Ureter (tissue), 1 donor: ENCODE data around the gene PLEKHA3. TPM values are rescaled to one million over a fixed set of nuclear protein-coding genes. Genes with fewer than 3 reads are reported as not detected.
"Not testable (repeated sequence)": the region's sequence is repeated elsewhere in the genome, so short reads cannot be mapped to it uniquely, and the experiment has no call there.

ENCODE experiments used
- DNase-seq: peaks from one replicate; pipeline ENCODE4 v3.0.0-alpha.2; 2020; ENCODE audit warnings: low spot score
- total RNA-seq: library from RNA; stranded (reverse); gene quantifications from one replicate; pipeline ENCODE4 v1.2.4, GENCODE V29; 2023
- donor health status: DM: yes; HTN: yes; CAD: no.

Gene PLEKHA3
- total RNA-seq, 1 donor from 2014 or later: 38.6 TPM

DNA sequence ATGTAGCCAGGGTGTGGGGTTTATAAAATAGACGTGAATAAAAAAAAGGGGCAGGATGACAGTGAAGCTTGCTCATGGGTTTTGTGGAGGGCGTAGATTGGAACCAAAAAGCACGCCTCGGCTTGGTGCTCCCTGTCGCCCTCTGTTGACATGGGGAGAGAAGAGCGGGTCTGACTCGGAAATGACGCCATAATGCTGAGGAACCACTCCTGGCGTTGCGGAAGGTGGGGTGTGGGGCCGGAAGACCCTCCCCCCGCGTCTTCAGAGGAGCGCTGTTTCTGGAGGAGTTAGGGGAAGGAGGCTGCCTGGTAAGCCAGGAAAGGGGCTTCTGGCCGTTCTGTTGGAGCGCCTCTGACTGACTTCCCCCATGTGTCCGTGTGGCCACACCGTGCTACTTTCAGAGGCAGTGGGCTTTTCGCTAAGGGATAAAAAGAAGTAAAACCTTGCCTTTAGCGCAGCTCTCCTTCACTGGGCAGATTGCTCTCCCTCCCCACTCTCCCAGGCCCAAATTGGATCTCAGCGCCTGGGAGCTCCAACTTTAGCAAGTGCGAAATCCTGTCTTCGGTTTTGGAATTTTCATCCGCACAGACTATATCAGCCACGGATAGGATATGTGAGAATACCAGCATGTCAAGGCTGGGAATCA is 42.8 kb downstream of the PLEKHA3 start:
- peak; percentile 90 for DNase-seq

DNA sequence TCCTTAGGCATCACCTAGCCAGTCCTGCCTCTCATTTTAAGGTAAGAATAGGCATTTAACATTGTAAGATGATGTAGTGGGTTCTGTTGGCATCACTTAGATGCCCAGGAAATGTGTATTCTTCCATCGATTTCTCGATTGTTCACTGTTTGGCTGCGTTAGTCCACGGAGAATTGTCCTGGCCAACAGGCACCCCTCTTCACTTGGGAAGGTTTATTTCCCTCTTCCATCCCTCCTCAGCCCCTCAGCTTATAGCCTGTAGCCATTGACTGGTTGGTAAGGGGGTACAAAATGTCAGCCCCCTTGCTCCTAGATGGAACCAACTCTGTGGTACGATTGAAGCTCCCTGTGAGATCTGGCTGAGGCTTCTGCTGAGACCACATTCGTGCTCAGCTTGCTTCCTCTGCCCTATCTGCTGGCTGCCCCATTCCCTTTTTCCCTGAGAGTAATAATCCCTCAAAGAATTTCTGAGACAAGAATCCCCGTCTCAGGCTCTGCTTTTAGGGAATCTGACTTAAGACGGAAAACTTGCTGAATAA is 43.4 kb downstream of the PLEKHA3 start:
- DNase-seq: no peak

GRCh38 chr2:178525010-178525409 is 44.8 kb downstream of the PLEKHA3 start:
- not testable (repeated sequence) for DNase-seq

GRCh38 chr2:178525460-178525859 is 45.2 kb downstream of the PLEKHA3 start:
- not testable (repeated sequence) for DNase-seq

DNA sequence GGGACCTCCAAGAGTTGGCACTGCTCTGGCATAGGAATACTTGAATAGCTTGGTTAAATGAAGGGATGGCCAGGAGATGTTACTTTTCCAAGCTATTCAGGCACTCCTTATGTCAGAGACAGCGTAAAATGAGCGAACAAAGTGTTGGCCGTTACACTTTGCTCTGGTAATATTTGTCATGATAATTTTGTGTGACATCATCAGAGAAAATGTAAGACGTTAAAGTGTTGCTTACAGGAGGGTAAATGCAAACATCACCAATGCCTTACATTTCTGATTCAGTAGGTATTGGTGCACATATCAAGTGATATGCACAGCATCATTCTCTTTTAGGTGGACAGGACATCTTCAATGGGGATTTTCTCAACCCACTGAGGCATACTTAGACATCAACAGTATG is 46.0 kb downstream of the PLEKHA3 start:
- DNase-seq: no peak

DNA sequence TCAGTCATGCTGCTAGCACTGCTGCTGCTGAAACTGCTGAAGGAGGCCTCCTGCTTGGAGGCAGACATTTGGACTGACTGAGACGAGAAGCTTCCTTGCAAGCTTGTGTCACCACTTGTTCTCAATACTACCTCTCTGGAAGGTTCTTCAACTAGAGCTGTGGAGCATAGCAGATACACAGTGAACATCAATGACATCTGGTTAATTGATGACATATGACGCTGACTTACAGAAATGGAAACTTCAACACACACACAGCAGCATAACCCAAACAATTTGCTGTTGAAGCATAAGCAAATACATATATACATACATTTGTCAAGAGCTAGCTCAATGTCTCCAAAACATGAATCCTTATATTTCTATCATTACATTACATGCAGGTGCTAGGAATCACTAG is 47.3 kb downstream of the PLEKHA3 start:
- no peak for DNase-seq

GRCh38 chr2:178528647-178529046 is 48.4 kb downstream of the PLEKHA3 start:
- DNase-seq: no peak

DNA sequence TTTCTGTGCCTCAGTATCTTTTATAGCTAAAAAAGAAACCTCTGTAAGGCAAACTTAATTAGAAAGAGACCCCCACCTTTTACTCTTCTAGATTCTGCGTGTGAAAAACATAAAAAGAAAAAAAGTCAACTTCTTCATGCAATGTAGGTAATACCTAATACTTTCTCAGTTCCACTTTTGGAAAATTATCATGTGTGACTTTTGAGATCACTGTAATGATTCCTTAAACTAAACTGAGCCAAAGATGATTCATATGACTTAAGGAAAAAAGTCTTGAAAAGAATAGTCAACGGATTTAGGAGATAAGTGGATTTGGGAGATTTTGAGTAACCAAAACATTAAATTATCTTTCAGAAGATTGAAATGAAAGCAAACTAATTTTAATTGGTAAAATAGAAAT is 48.9 kb downstream of the PLEKHA3 start:
- DNase-seq: no peak

DNA sequence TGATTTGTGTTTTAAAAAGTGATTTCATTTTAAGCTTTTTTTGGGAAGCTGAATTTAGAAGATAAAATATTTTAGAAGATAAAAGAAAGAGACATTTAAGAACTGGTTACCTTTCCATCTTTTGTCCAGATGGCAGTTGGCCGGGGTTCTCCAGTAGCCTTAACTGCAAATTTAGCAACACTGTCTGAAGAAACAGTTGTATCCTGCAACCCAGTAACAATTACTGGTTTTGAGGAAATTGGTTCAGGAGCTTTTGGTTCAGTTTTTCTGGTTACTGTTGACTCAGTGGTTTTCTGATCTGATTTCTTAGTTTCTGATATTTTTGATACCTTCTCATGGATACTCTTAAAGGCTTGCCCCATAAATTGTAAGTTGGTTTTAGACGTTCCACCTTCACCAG is 49.9 kb downstream of the PLEKHA3 start:
- DNase-seq: no peak

DNA sequence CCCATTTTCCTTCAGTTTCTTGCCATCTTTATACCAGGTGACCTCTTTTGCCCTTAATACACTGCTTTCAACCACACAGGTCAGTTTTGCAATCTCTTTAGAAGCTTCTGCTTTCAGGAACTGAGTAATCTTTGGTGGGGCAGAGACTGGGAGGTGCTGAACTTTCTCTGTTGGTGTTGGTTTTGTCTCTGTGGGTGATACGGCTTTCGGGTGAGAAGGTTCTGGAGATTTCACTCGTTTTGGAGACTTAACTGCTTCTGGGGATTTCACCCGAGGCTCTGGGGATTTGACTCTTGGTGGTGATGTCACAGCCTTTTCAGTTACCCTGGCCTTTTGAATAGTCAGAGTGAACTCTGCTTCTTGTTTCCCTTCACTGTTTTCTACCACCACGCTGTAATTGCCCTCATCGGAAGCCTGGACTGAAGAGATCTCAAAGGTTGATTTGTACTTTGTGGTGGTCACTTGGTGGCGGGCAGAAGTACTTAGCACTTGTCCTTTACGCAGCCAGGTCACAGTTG is 50.4 kb downstream of the PLEKHA3 start:
- no peak for DNase-seq

DNA sequence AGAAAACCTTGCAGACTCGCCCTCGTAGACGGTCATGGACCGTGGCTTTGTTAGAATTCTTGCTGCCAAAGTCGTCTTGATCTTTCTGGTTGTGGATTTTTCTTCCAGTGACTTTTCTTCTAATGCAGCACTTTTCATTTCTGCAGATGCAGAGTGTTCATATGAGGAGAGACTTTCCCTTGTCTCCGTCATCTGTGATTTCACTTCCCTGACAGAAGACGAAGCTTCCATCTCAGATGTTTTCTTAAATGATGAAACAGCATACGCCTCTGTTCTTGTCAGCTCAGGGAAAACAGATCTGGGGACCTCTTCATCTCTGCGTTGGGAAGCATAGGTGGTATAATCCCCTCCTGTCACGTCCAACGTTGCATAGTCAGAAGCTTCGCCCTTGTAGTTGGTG is 50.9 kb downstream of the PLEKHA3 start:
- DNase-seq: no peak

DNA sequence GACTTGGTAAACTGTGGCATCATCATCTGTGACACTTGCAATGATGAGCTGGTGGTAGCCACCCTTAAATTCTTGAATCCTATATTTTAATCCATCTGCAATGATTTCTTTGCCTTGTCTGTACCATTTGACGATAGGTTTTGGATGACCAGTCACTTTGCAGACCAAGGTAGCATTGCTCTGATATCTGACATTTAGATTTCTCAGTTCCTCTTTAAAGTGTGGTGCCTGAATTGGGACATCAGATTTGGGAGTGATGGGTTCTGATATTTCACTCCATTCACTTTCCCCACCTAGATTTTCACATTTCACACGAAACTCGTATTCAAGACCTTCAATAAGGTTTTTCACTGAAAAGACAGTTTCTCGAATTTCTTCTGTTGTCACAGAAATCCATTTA is 55.8 kb downstream of the PLEKHA3 start:
- no peak for DNase-seq

DNA sequence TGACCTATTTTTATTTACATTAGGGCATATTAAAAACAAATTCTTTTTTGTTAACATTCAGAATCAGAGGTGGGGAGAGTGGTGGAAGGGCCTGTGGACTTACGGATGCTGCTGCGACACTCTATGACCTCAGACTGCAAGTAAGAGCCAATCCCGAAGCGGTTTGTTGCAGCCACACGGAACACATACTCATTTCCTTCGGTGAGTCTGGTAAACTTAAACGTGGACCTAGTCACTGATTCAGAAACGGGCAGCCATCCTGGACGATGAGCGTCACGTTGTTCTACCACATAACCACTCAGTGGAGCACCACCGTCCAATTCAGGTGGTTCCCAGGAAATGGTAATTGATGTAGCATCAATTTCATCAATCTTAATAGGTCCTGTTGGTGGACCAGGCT is 61.9 kb downstream of the PLEKHA3 start:
- DNase-seq: no peak

GRCh38 chr2:178542569-178542968 is 62.3 kb downstream of the PLEKHA3 start:
- DNase-seq: no peak

- no peak for DNase-seq
Measured at GRCh38 chr2:178550352-178550751, 70.1 kb downstream of the PLEKHA3 start.

DNA sequence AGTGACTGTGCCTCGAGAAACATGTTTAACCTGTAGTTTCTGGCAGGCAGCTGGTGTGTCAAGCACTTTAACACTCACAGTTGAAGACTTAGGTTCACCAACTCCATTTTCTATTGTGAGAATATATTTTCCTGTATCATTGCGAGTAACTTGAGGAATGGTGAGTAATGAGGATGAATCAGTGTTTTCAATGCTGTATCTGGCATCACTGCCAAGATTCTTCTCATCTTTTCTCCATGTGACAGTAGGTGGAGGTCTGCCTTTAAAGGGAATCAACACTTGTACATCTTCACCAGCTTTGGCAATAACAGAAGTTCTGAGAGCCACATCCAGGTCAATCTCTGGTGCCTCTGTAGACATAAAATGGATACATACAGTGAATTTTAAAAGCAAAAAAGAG is 72.8 kb downstream of the PLEKHA3 start:
- no peak for DNase-seq

Other genes starting within 250 kb of the PLEKHA3 start
- gene PRKRA, start 29.3 kb upstream of the PLEKHA3 start, total RNA-seq: 48.1 TPM
- 5.8 TPM for gene PJVK, start 29.1 kb upstream of the PLEKHA3 start, total RNA-seq
- gene FKBP7, start 1.9 kb upstream of the PLEKHA3 start, total RNA-seq: 13.6 TPM